GM23338 (cell line): ENCODE data around the gene NANS.

ENCODE experiments used
- CREB1 ChIP-seq: fragments of 250-450 bp; sonication (Bioruptor Pico); IDR thresholded peaks from 2 replicates; pipeline ENCODE4 v1.5.0; 2020; ENCODE audit warnings: low read depth, mild to moderate bottlenecking, moderate library complexity
- CTCF ChIP-seq, 2 experiments: fragments of 200-600 bp in 1 of 2; sonication (generic) in 1 of 2; conservative IDR thresholded peaks; 2 replicates each; pipeline versions ENCODE4 v1.5.1 to v1.6.1; 2016 to 2017; ENCODE audit warnings: antibody characterized with exemption in 2 of 2, low read depth in 2 of 2, mild to moderate bottlenecking in 2 of 2, moderate library complexity in 1 of 2
- ETS1 ChIP-seq: IDR thresholded peaks from 2 replicates; pipeline ENCODE4 v1.6.1; 2016; ENCODE audit warnings: antibody characterized with exemption
- EZH2 ChIP-seq: fragments of 200-600 bp; sonication (generic); IDR thresholded peaks from one replicate; pipeline ENCODE4 v1.8.0; 2017; ENCODE audit warnings: antibody characterized with exemption, mild to moderate bottlenecking, low read depth; ENCODE audit not compliant: unreplicated experiment
- JUNB ChIP-seq: IDR thresholded peaks from one replicate; pipeline ENCODE4 v1.6.1; 2016; ENCODE audit warnings: antibody characterized with exemption; ENCODE audit not compliant: unreplicated experiment
- POLR2AphosphoS5 ChIP-seq: IDR thresholded peaks from 2 replicates; pipeline ENCODE4 v1.6.1; 2016; ENCODE audit warnings: antibody characterized with exemption, low read depth
- REST ChIP-seq: IDR thresholded peaks from one replicate; pipeline ENCODE4 v1.6.1; 2018; ENCODE audit warnings: antibody characterized with exemption; ENCODE audit not compliant: unreplicated experiment
- STAT1 ChIP-seq: IDR thresholded peaks from one replicate; pipeline ENCODE4 v1.6.1; 2016; ENCODE audit warnings: antibody characterized with exemption; ENCODE audit not compliant: unreplicated experiment

GRCh38 chr9:98108531-98109031, 52.0 kb downstream of the NANS start:
- no peak for TF ChIP-seq JUNB
- TF ChIP-seq STAT1 = no peak
- TF ChIP-seq CTCF (conservative IDR thresholded peaks at IDR 0.05; ENCODE audit: low read depth in 2 of 2) = no peak
- no peak for TF ChIP-seq POLR2AphosphoS5
- no peak for TF ChIP-seq EZH2
- no peak for TF ChIP-seq CREB1 (CRISPR knock-in tag)
- TF ChIP-seq ETS1 = no peak
- no peak for TF ChIP-seq REST
